ENCODE data around the gene SLC16A3.
A peak's percentile ranks its signal among the peaks of the same experiment; 100 is the strongest.
"Not testable (repeated sequence)": the region's sequence is repeated elsewhere in the genome, so short reads cannot be mapped to it uniquely, and the experiment has no call there.

SLC16A3 gene

GRCh38 chr17:82204831-82205719 lies 23.8 kb upstream of the SLC16A3 start:
- no peak for DNase-seq

DNA sequence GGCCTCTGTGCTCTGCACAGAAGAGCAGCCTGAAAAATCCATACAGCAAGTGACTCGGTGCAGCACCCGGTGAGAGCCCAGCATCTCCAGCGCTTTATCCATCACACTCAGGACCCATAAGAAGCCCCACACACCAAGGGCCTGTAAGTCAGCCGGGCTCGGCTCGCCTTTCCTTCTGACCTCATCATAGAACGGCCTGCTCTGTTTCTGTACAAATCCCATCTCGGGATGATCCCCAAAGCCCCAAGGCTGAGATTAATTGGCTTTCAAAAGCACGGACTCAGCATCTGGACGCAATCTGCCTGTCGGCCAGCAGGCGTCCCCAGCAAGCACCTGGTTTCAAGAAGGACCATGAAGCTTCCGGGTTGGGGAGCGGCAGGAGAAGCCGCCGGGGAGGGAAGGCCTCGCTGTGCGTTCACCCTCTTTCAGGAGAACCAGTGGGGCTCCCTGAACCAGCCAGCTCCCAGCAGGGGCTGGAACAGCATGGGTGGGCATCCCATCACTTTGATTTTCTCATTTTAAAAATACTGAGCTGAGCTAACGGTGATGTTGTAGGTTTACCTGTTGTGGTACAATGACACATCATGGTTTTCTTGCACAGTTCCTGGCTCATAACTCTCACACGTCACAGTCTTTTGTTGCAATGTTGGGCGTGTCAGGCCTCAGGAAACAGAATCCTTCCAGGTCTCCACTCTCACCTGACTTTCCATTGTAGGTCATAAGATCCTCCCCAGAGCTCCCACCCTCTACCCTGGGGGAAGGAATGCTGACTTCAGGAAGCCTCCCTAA lies 22.9 kb upstream of the SLC16A3 start:
- peak; percentile 76 for DNase-seq

GRCh38 chr17:82210655-82211054 lies 18.2 kb upstream of the SLC16A3 start:
- not testable (repeated sequence) for DNase-seq

GRCh38 chr17:82212331-82213250 lies 16.3 kb upstream of the SLC16A3 start, which contains the start of gene CCDC57:
TSS of gene CCDC57 (minus strand) at chr17:82212842. CDS start at chr17:82201944, 10,898 bp downstream.
- DNase-seq = peak; percentile 49

GRCh38 chr17:82213251-82214011 lies 15.4 kb upstream of the SLC16A3 start:
- DNase-seq = no peak

DNA sequence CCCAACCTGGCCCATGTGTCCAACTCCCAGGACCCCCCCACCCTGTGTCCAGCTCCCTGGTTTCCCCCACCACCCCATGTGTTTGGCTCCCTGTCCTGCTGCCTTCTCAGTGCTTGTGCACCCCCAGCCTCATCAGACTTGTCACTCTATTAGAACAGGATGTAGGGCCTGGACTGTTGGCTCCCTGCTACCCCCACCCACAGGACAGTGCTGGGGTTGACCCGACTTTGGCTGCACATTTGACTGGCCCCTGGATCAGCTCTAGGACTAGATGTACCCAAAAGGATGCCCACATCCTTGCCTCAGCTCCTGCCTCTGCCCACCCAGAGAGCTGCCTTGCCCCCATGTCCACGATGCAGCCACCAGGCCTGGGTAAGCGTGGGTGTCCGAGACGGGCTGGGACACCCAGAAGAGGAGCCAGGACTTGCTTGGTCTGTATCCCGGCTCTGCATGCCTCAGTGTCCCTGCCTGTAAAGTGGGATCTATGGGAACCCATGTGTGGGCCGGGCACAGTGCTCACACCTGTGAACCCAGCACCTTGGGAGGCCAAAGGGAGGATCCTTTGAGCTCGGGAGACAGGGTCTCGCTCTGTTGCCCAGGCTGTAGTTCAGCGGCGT lies 14.7 kb upstream of the SLC16A3 start:
- DNase-seq = no peak

DNA sequence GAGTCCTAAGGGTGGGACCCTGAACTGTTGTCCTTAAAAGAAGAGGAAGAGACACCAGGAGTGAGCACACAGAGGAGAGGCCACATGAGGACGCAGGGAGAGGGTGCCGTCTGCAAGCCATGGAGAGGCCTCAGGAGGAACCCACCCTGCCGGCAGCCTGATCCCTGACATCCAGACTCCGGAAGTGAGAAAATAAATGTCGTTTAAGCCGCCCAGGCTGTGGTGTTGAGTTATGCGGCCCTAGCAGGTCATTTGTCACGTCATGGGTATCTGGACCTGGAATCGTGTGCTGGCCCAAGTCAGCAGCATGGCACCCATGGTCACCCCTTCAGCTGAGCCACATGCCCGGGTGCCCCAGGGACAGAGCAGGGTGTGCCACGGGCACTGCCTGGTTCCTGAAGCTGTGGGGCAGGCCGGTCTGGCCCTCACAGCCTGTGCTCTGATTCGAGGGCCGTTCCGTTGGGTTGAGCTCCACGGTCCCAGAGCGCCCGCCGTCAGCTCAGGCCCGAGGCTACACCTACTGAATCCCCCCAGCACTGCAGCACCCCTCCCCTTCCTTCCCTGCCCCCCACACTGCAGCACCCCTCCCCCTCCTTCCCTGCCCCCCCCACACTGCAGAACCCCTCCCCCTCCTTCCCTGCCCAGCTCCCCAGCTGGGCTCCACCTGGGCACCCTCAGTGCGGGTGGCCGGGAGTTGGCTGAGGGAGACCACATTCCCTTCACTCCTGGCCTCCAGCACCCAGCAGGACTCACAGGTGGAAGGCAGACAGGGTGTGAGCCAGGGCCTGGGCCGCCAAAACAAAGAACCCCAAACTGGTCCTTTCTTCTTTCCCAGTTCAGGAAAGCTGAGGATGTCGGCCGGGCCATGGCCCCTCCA lies 13.5 kb upstream of the SLC16A3 start:
- no peak for DNase-seq

DNA sequence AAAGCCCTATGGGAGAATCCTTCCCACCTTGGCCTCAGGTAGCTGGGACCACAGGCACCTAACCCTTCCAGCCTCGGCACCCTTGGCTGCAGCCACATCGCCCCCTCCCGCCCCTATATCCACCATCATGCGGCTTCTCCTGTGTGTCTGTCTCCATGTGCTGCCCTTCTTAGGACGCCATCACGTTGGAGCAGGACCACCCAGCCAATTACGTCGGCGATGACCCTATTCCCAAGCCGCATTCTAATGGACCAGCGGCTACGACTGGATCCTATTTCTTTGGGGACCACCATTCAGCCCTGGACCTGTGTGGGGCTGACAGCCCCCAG lies 12.9 kb upstream of the SLC16A3 start:
- DNase-seq = no peak

DNA sequence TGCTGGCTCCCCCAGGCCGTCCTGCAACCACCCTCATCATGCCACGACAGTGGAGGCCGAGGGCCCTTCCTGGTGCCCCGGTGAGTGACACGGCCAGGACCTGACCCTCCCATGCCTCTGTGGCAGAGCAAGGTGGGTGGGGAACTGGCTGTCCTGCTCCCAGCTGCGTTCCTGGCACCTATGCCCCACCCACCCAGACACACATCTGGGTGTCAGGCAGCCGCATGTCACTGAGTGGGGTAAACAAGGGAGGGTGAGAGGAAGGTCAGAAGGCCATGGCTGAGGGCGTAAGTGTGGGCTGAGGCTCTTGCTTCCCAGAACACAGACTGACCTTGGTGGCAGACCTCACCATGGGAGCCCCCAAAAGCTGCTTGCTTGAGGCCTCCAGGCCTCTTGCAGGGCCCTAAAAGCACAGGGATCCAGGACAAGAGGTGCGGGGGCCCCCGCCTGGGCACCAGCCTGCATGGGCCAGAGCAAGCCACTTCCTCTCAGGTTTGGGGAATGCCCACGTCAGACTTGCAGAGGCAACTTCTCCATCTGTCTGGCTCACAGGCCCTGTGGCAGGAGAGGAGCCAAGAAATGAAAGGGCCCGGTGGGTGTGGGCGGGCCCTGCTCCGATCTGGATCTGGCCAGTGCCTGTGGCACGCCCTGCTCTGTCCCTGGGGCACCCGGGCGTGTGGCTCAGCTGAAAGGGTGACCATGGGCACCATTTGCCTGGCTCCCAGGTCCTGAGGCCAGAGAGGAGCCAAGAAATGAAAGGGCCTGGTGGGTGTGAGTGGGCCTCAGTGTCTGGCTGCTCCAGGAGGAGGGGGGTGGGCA lies 12.3 kb upstream of the SLC16A3 start:
- peak; percentile 79 for DNase-seq

GRCh38 chr17:82217120-82217529 lies 11.7 kb upstream of the SLC16A3 start:
- DNase-seq = no peak

DNA sequence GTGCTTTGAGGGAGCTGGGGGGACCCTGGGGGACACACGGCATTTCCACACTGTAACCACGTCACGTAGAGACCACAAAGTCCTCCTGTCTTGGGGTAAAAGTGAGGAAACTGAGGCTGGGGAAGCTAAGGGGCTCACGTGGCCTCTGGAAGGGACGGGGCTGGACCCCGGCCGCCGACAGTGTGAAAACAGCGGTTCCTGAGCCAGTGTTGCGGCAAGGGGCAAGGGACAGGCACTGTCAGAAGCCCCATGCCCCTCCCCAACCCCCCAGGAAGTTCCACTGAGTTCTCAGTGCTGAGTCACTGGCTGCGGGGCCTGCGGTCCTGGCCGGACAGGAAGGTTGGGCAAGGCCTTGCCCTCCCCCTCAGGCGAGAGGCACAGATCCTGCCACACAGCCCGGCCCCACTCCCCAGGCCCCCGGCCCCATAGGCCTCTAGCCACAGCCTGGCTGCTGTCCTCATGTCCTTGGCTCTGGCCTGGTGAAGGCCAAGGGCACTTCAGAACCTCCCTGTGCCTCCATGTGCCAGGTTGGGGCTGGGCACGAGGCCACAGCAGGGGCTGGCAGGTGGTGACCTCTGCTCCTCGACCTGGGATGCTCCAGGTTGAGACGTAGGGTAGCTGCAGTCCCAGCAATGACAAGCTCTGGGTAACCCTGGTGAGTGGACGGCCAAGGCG lies 11.2 kb upstream of the SLC16A3 start:
- no peak for DNase-seq

DNA sequence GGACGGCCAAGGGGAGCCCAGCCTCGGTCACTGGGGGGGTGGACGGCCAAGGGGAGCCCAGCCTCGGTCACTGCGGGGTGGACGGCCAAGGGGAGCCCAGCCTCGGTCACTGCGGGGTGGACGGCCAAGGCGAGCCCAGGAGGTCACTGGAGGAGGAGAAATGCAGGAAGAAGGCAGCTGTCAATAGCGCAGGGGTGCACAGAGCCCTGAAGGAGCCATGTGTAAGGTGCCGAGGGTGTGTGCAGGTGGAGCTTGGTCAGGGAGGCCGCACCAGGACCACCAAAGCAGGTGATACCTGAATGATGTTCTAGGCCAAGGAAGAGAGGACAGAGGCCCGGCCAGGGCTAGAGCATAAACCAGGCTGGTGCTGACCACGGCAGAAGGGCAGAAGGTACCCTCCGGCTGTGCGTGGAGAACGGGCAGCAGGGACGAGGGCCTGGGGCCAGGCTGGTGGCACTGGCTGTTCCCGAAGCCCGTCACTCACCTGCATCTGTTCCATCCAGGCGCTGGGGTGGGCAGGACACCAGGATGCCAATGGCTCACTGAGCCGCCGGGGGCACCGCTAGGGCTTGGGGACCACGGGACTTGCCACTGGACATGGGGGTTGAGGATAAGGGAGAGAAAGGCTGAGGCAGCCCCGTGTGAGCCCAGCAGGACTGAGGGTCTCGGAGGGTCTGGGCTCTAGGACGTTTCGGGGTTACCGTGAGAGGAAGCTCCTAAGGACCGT lies 10.3 kb upstream of the SLC16A3 start:
- DNase-seq = no peak

DNA sequence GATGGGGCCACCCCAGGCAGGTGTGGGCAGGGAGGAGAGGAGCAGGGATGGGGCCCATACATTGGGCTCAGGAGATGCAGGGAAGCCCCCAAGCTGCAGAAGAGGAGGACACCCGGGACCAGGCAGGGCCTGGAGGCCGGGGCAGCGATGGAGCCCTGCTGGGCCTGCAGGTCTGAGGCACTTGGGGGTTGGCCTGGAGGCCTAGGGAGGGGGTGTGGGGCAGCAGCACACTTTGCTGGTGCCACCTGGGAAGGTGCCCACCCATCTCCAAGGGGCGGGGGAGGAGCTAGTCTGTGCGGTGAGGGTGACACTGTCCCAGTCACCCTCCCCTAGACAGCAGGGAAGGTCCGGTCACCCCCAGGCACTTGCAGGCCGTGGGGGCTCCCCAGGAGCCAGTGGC lies 9.8 kb upstream of the SLC16A3 start:
- no peak for DNase-seq

- DNase-seq = no peak
Observed at GRCh38 chr17:82219753-82220709, 8.8 kb upstream of the SLC16A3 start.

DNA sequence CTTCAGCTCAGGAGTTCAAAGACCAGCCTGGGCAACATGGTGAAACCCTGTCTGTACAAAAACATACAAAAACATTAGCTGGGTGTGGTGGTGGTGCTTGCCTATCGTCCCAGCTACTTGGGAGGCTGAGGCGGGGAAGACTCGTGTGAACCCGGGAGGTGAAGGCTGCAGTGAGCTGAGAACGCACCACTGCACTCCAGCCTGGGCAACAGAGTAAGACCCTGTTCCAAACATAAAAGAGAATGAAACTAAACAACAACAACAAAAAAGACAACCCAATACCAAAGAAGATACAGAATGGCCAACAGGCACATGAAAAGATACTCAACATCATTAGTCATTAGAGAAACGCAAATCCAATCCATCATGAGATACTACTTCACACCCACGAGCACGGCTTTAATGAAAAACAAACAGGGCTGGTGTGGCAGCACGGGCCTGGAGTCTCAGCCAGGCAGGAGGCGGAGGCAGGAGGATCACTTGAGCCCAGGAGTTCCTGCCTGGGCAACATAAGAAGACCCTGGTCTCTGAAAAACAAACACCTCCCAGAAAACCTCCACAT lies 7.4 kb upstream of the SLC16A3 start:
- DNase-seq = no peak

DNA sequence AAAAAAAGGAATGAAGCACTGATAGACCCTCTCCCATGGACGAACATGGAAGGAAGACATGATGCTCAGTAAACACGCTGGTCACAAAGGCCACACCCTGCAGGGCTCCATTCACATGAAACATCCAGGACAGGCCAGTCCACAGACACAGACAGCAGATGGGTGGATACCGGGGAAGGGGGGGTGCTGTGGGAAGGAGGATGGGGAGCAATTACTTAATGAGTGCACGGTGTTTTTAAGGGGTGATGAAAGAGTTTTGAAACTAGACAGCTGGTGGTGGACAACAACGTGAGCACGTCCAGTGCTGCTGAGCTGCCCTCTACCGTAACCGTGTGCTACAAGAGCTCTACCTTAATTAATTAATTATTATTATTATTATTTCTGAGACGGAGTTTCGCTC lies 6.0 kb upstream of the SLC16A3 start:
- DNase-seq = no peak

DNA sequence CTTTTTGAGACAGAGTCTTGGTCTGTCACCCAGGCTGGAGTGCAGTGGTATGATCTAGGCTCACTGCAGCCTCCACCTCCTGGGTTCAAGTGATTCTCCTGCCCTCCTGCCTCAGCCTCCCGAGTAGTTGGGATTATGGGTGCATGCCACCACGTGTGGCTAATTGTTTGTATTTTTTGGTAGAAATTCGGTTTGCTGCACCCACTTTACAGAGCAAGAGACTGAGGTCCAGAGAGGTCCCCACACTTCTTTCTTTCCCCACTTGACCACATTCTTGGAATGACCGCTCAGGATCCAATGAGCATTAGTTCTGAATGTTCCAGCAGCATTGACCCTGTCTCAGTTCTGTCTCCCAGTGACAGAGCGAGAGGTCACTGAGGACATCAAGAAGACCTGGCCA lies 5.3 kb upstream of the SLC16A3 start:
- DNase-seq = no peak
